Activated CD4-positive, alpha-beta T cell treated with anti-CD3 and anti-CD28 coated beads, Interleukin-2, amount 50 U/mL, for 1 hour (primary cell): ENCODE measurements around the gene RIBC1.
"Not testable (repeated sequence)": the region's sequence is repeated elsewhere in the genome, so short reads cannot be mapped to it uniquely, and the experiment has no call there.

Experiments
- DNase-seq: peaks from one replicate; pipeline ENCODE4 v3.0.0-alpha.2; 2020

RIBC1 gene

DNA sequence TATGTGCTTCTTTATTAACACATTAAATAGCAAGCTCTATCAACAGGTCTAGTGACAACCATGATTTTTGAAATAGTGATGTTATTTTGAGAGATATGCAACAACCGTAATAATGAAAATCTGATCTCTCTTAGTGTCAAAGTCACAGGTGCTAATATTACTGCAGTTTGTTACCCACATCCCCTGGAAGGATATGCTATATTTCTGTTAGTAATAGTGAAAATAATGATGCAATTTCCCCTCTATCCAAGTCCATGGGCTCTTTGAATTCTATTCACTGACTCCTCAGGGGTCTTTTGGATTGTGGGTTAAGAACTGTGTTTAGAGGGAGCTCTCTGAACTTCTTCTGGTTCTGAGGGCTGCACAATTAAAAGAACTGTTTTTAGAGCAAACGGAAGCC, 14.5 kb downstream of the RIBC1 start:
- DNase-seq, result no peak

DNA sequence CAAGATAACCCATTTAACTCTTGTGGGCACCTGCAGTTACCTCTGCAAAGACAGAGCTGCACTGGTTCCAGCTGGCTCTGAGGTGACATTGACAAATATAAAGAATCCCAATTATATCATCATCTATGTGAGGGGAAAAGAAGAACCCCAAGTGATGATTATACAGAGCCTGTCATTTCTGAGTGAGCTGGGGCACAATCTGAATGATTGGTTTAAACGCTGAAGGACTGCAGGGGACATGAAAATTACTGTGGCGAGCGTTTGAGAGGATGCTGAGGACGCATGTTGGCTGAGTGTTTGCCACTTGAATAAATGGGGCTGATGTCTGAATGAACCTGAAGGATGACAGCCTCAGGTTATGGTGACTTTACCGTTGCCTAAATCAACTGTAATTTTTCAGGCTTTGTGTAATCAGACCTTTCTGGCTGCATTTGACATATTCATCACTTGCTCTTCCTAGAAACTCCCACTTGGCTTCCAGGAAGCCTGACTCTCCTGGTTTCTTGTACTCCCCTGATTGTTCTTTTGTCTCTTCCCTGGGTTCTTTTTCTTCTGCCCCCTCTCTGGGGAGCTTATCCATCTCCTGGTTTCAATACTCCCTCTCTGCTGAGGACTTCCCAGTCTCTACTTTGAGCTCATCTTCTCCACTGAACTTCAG, 15.6 kb downstream of the RIBC1 start:
- DNase-seq, result no peak

DNA sequence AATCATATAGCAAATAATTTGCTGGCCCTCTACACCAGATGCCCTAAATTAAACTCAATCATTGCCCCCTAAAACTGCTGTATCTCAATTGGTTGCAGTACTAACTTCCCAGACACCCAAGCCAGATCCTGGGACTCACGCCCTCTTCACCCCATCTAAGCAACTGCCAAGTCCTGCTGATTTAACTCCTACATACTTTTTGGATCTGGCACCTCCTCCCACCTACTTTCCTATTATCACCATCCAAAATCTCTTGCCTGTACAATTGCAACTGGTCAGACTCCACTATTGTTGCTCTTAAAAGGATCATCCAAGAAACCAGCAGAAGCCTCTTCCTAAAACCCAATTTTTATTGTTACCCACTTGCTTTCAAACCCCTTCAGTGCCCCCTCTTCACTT, 16.2 kb downstream of the RIBC1 start:
- DNase-seq, result no peak

DNA sequence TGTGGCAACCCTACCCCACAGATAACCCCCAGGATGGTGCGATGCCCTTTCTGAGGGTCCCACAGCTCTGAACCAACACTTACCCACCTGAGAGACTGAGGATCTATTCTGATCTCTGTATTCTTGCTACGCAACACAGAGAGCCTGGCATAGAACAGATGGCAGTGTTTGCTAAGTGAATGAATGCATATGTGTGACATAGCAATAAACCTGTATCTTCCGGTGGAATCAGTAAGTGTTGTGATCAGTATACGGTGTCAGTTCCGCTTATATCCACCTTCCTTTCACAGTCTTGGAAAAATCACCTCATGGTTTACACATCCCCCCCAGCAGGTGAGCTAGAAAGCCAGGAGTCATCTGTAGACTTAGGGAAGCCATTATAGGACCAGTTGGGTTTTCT, 17.4 kb downstream of the RIBC1 start:
- DNase-seq, result no peak

DNA sequence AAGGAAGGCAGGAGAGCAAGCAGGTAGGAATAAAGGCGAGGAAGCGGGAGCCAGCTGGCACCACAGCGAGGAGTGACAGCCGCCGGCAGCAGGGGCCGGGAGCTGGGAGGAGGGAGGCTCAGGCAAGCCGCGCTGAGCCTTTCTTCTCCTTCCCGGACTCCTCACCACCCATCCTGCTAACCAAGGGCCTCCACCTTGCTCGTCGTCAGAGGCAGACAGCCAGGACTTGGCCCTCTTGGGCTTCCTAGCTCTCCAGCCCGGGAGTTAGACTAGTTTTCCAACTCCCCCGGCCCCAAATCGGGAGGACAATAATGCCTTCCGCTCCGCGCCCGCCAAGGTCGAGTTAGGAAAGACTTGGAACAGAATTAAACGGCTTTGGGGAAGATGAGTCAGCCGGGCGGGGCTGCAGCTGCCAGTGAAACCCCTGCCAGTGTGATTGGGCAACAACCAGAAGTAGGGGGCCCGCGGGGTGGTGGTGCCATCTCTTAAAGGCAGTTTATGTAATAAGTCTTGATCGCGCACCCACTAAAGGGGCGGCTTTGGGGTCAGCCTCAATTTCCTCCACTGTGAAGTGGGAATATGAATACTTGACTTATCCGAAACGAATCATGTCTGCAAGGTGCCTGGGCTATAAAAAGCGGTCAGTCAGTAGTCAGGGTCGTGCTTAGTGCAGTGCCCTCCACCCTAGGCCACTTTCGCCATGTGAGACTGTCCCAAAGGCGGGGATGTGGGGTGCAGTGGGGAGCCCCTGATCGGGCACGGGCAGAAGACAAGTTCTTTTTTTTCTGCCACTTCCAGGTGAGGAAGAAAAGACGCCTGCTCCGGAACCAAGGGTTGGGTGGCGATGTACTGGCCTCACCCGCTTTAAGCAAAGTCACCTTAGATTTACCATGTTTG, 18.2 kb downstream of the RIBC1 start:
- no peak for DNase-seq

DNA sequence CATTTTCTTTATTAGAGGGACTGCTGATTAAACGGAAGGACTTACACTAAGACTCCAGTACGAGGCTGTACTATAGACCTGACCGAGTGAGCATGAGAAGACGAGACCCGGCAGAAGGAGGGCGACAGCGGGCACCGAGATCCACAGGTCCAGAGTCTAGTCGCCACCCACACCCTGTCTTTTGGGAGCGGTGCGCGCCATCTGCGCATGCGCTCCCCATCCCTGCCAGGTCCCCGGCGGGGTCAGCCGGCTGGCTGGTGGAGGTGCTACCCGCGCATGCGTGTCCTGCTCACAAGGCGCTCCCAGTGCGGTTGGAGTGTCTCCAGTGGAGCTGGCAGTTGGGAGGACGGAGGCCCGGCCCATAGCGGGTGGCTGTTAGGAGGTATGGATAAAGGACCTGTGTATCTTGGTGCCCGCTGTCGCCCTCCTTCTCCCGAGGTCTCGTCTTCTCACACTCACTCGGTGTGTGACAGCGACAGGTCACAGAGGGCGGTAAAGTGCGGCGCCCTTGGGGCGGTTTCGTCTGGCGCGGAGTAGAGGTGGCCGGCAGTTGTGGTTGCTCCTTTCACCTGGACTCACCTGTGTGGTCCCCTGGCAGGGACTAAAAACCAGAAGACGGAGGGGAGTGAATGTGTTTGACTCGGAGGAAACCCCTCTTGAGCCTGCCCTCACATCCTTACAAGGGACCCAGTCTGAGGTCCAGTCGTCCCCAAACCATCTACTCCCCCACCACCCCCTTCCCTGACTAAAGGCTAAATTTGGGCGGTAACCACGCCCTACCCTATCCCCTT, 19.1 kb downstream of the RIBC1 start:
- DNase-seq, result peak; percentile 61

DNA sequence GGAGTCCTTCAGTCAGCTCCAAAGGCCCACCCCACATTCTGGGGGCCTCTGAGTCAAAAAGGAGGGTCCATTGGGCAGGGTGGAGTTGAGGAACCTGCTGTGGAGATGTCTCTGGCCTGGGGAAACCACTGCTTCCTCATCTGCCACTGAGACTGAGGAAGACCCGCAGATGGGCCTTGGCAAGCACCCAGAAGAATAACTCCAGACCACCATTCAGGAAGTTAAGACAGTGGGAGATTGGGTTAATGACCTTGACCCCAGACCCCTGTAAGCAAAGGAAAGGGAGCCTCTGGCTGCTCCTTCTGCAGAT, 19.6 kb downstream of the RIBC1 start:
- DNase-seq, result no peak

DNA sequence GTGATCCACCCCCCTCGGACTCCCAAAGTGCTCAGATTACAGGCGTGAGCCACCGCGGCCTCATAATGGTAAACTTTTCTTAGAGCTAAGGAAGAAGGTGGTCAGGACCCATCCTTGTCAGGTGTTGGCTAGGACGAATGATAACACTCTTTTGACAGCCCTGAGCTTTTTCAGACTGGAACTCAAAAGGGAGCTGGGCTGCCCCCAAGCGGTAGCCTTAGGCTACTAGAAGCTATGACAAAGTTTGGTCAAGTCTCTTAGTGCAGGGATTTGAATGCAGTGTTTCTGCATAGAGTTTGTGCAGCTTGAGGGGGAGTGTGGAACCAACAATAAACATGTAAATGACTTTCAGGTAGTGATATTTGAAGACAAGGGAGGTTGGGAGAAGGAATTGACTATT, 23.3 kb downstream of the RIBC1 start:
- peak; percentile 43 for DNase-seq

DNA sequence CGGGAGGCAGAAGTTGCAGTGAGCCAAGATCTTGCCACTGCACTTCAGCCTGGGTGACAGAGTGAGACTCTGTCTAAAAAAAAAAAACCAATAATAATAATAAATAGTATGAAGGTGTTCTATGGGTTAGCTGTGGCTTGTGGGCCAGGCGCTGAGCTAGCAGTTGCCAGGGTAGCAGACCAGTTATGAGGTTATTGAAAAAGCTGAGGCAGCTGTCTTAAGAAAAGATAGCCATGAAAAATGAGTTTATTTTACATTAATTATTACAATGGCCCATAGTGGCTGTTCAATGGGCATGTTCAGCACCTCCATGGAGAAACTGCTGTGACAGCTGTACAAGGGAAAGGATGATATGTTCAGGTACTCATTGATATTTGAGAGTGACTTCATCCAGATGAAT, 24.8 kb downstream of the RIBC1 start:
- no peak for DNase-seq

DNA sequence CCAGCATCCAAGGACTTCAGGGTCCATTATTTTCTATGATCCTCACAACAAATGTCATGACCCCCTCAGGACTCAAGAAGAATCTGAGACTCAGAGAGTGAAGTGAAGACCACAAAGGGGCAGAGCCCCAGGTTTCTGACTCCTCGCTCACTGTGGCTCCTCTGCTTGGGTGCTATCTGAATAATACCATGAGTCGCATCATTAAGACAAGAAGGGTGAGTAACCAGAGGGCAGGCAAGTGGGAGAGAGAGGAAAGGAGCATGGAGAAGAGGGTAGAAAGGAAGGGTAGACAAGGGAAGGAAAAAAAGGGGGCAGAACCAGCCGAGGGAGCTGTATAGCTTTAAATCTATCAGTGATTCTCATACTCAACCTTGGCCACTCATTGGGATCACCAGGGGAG, 27.0 kb downstream of the RIBC1 start:
- no peak for DNase-seq

DNA sequence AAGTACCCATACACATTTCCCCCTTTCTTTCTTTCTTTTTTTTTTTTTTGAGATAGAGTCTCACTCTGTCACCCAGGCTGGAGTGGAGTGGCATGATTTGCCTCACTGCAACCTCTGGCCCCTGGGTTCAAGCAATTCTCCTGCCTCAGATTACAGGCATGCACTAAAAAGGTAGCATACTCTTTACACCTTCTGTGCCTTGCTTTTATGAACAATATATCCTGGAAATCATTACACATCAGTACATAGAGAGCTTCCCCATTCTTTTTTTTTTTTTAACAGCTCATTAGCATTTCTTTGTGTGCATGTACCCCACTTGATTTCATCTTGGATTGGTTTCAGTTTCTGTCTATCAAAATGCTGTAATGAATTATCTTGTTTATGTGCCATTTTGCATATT, 30.1 kb downstream of the RIBC1 start:
- DNase-seq, result no peak

DNA sequence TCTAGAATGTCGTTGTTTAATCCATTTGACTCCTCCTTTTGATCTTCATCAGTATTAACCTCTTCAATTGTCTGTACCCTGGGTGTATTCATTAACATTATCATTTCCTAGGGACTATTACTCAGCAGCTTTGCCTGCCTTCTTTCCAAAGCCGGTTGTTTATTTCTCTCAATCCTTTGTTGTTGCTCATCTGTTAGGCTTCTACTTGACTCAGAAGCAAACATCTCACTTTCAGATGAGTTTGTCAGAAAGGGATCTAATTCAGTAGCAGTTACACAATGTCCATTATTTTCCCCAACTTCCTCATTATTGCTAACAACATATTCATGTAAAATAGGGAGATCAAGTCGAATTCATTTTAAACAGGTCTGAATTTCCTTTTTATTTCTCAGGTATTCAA, 33.6 kb downstream of the RIBC1 start:
- DNase-seq, result no peak

DNA sequence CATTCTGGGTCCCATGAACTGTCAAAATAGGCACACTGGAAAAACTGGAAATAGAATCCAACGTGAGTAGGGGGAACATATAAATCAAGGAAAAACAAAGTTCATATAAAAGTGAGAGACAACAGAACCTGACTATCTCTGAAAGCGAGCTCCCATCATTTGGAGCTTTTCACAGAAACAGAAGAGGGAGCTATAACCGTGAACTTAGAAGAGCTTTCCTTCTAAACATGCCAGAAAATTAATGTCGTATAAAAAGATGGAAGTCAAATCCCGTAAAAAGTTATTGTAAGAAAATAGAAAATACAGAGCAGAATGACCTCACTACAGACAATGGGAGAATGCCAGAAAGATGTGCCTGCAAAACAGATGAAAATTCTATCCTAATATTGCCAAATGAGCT, 35.4 kb downstream of the RIBC1 start:
- no peak for DNase-seq

DNA sequence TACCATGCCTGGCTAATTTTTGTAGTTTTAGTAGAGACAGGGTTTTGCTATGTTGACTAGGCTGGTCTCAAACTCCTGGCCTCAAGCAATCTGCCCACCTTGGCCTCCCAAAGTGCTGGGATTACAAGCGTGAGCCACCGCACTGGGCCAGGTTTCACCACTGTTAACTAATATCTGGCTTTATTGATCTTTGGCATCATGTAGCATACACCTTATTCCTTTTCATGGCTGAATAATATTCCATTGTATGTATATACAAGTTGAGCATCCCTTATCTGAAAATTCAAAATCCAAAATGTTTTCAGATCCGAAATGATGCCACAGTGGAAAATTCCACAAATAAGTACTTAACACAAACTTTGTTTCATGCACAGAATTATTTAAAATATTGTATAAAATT, 46.0 kb downstream of the RIBC1 start:
- DNase-seq, result not testable (repeated sequence)

DNA sequence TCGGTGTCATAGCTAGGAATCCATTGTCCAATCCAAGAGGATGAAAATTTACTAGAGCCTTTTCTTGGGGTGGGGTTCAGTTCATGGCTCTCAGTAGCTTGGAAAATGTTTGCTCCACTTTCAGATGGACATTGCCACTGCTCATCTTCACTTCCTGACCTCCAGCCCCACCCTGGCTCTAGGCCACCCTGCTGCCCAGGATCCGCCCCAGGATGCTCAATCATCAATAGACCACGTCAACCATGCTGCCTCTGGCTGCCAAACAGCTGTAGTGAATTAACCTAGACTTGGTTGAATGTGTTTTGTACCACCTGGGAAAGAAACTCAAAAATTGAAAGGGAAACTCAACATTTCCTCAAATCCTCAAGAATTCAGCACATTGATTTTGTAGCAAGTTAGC, 48.7 kb downstream of the RIBC1 start:
- no peak for DNase-seq

DNA sequence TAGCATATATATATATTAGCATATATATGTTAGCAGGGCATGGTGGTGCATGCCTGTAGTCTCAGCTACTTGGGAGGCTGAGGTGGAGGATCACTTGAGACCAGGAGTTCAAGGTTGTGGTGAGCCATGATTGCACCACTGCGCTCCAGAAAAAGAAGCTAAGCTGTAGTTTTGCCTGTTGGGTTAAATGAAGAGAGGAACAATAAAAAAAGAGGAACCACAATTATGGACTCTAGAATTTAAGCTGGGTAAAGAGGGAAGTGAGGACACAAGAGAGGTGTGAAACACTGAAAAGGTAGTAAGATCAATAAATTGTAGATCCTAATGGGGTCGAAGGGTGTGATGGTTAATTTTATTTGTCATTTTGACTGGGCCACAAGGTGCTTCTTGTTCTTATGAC, 52.0 kb downstream of the RIBC1 start:
- no peak for DNase-seq

DNA sequence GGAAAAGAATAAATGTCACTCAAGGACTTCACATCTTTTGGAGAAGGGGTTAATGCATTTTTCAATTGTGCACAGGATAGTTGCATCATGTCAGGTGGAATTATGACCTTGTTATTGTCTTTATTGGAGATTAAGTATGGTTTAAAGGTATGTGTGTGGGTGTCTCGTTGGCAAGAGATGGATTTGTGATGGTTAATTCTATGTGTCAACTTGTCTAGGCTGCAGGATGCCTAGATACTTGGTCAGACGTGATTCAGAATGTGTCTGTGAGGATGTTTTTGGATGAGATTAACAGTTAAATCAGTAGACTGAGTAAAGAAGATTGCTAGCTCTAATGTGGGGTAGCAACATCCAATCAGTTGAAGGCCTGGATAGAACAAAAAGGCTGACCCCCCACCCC, 53.7 kb downstream of the RIBC1 start:
- no peak for DNase-seq

DNA sequence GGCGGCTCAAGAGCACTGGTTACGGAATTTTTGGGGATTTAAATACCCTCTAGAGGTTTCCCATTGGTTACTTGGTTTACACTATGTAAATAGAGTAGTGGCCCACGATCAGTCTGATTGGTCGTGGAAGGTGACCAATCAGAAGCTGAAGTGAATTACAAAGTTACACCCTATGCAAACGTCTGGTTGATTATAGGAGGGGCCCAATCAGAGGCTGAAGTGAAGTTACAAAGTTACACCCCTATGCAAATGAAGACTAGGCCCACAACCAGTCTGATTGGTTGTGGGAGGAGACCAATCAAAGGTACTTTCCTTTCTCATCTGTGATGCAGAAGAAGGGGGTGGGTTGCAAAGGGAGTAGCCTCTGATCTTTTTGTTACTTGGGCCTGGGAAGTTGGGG, 56.6 kb downstream of the RIBC1 start:
- DNase-seq, result no peak
